HUES48 (cell line): ENCODE data around the gene RPTOR.

ENCODE experiments used
- H3K27ac ChIP-seq: one replicate; pipeline ENCODE4 v1.7.0; 2013; ENCODE audit warnings: low read depth, low read length, inconsistent platforms
- H3K27me3 ChIP-seq: 2 replicates; pipeline ENCODE4 v1.6.1; 2013; ENCODE audit warnings: mild to moderate bottlenecking, low read length; ENCODE audit not compliant: control insufficient read depth, insufficient read depth
- H3K36me3 ChIP-seq: 2 replicates; pipeline ENCODE4 v1.6.1; 2013; ENCODE audit warnings: low read length; ENCODE audit not compliant: control insufficient read depth, insufficient read depth
- H3K4me1 ChIP-seq: 2 replicates; pipeline ENCODE4 v1.6.1; 2013; ENCODE audit warnings: mild to moderate bottlenecking, low read length; ENCODE audit not compliant: control insufficient read depth, insufficient read depth
- H3K4me3 ChIP-seq: 2 replicates; pipeline ENCODE4 v1.5.1; 2013; ENCODE audit warnings: mild to moderate bottlenecking, low read depth, low read length
- H3K9ac ChIP-seq: 2 replicates; pipeline ENCODE4 v1.6.1; 2013; ENCODE audit warnings: mild to moderate bottlenecking, low read depth, low read length, moderate library complexity
- H3K9me3 ChIP-seq: 2 replicates; pipeline ENCODE4 v1.6.1; 2013; ENCODE audit warnings: low read length; ENCODE audit not compliant: control insufficient read depth, insufficient read depth

RPTOR gene, protein sequence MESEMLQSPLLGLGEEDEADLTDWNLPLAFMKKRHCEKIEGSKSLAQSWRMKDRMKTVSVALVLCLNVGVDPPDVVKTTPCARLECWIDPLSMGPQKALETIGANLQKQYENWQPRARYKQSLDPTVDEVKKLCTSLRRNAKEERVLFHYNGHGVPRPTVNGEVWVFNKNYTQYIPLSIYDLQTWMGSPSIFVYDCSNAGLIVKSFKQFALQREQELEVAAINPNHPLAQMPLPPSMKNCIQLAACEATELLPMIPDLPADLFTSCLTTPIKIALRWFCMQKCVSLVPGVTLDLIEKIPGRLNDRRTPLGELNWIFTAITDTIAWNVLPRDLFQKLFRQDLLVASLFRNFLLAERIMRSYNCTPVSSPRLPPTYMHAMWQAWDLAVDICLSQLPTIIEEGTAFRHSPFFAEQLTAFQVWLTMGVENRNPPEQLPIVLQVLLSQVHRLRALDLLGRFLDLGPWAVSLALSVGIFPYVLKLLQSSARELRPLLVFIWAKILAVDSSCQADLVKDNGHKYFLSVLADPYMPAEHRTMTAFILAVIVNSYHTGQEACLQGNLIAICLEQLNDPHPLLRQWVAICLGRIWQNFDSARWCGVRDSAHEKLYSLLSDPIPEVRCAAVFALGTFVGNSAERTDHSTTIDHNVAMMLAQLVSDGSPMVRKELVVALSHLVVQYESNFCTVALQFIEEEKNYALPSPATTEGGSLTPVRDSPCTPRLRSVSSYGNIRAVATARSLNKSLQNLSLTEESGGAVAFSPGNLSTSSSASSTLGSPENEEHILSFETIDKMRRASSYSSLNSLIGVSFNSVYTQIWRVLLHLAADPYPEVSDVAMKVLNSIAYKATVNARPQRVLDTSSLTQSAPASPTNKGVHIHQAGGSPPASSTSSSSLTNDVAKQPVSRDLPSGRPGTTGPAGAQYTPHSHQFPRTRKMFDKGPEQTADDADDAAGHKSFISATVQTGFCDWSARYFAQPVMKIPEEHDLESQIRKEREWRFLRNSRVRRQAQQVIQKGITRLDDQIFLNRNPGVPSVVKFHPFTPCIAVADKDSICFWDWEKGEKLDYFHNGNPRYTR (N-terminal part only)

DNA sequence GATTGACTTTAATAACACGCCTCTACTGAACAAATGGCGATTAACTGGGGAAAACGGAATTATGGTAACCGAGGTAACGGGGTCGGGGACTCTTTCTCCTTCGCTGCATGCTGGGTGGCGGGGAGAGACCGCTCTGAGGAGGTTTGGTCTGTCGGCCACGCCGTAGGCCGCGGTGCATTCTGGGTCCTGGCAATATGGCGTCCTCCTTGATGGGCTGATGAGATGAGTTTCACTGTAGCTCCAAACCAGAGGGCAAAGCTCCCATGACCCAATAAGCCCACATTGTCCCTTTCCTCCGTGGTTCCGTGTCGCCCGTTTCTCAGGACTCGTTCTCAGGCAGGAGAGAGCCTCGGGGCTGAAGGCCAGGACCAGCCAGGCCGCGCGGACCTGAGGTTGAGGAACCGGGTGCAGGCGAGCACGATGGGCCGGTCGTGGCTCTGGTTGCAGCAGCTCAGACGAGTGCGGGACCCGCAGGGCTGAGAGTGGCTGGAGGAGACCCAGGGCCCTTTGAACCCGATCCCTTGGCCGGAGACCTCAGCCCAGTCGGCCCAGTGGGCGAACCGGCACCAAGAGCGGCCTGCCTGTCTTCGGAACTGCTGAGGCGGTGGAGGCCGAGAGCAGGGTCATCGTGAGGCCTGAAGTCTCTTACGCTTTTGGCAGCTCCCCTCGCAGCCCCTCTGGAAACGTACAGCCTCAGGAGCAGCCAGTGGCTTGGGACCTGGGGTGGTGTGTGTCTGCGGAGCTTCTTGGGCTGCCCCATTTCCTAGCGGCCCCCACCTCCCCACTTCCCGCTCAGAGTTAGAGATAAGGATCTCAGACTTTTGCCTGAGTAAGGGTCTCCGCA is at the start of gene RPTOR:
RPTOR (plus strand) TSS at position 184 of the 844 bp plus-strand sequence. CDS start 792 bp downstream, outside the sequence.
- Histone ChIP-seq H3K27ac (peak within 1 kb of the TSS; percentile 84), H3K4me3 (peak within 1 kb of the TSS; percentile 99), H3K9me3 (no peaks in the 10 kb centered on the region), H3K9ac (peak within 1 kb of the TSS; percentile 96), H3K27me3 (peaks cover 7% of the 10 kb centered on the region), H3K4me1 (peaks cover 6% of the 10 kb centered on the region; the same call in 1 of the 2 replicates), H3K36me3 (no peaks in the 10 kb centered on the region)

DNA sequence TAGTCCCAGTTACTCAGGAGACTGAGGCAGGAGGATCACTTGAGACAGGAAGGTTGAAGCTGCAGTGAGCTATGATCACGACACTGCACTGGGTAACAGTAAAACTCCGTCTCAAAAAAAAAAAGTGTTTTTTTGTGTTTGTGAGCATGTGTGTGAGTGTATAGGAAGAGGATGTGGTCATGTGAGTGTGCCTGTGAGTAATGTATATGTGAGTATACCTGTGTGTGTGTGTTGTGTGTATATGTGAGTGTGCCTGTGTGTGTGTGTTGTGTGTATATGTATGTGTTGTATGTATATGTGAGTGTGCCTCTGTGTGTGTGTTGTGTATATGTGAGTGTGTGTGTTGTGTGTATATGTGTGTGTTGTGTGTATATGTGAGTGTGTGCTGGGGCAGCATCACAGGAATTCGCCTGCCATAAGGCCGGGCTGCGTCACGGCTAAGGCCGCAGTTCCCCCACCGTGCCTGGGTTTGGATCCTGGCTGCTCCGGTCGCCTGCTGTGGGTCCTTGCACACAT is 46.9 kb upstream of the RPTOR start:
- H3K9me3 ChIP-seq: no peaks in the 10 kb centered on the region
- H3K4me1 ChIP-seq: no peaks in the 10 kb centered on the region
- no peak overlapping the region for H3K27ac ChIP-seq
- no peaks in the 10 kb centered on the region for H3K36me3 ChIP-seq
- H3K9ac ChIP-seq: no peak overlapping the region
- H3K27me3 ChIP-seq: 0 out of 2 replicates have a peak, but pooled peaks cover 3% of the 10 kb centered on the region
- H3K4me3 ChIP-seq: no peak overlapping the region

DNA sequence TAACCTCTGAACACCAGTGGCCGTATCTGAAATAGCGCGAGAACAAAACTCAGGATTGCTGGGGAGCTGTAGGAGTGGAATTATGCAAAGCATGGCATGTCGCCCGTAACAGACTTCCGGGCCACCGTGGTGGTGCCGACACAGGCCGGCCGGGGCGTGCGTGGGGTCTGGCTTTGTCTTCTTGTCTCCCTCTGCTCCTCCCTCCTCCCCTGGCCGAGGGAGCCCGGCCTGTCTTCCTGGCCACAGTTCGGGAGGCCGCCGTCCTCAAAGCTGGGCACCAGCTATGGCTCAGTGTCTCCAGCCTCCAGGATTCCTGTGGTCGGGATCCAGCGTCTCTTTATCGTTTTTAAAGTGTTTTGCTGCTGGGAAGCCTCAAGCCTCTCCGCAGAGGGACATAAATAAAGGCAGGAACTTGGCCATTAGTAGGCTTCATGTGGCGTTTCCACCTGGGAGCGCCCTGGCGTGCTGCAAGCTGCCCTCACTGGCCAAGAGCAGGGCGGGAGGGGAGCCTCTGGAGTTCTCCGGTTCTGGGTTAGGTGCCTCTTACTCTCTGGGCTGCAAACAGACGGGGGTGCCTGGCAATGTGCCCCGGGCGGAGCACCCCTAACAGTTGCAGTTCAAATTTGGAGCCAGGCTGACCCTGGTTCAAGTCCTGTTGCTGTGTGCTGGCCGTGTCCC is 46.3 kb upstream of the RPTOR start:
- H3K9me3 ChIP-seq: no peaks in the 10 kb centered on the region
- no peak overlapping the region for H3K27ac ChIP-seq
- H3K36me3 ChIP-seq: no peaks in the 10 kb centered on the region
- H3K27me3 ChIP-seq: 0 out of 2 replicates have a peak, but pooled peaks cover 3% of the 10 kb centered on the region
- H3K4me3 ChIP-seq: no peak overlapping the region
- no peaks in the 10 kb centered on the region for H3K4me1 ChIP-seq
- H3K9ac ChIP-seq: no peak overlapping the region

- Histone ChIP-seq H3K9me3 (no peaks in the 10 kb centered on the region), H3K4me3 (no peak overlapping the region), H3K9ac (no peak overlapping the region), H3K27me3 (0 out of 2 replicates have a peak, but pooled peaks cover 3% of the 10 kb centered on the region), H3K4me1 (no peaks in the 10 kb centered on the region), H3K36me3 (no peaks in the 10 kb centered on the region), H3K27ac (no peak overlapping the region)
These were observed 45.7 kb upstream of the RPTOR start for GRCh38 chr17:80498920-80499410.

DNA sequence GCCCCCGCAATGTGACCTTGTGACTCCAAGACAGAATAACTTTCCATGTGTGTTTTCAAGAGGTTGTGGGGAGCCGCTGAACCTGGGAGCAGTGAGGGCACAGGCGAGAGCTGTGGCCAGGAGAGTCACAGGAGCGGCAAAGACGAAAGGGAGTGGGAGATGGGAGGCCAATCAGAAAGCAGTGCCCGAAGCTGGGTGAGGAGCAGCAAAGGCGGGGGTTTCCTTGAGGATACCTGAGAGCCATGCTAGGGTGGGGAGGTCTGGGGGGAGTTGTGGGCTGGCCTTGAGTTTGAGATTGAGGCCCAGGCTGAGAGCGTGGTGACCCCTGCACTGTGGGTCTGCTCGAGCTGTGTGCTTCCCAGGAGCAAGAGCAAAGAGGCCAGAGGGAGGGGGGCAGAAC is 45.1 kb upstream of the RPTOR start:
- 0 out of 2 replicates have a peak, but pooled peaks cover 5% of the 10 kb centered on the region for H3K27me3 ChIP-seq
- no peak overlapping the region for H3K4me3 ChIP-seq

DNA sequence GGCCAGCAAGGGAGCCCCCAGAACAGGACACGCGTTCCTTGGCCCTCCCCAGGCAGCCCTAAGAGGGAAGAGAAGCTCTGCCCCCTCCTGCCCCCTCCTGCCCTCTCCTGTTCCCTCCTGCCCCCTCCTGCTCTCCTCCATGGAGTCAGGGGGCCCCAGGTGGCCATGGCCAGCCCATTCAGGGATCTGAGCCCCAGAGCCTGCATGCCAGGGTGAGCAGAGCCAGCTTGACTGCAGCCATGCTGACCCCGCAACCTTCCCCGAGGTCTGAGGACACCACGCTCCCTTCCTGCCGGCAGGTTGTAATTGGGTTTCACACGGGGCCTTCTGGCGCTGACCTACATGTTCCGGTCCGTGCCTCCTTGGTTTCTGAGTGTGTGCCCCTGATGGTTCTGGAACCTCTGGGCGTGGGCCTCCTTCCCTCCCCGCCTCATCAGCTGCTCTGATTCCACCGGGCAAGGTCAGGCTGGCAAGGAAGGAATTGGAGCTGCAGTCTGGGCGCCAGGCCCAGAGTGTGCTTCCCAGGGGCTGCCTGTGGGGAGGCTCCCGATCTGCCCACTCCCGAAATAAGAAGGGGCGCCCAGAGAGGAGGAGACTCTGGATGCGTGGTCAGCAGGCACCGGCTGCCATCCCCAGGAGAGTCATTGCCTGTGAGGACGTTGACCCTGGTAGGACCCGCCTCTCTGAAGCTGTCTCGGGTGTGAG is 44.5 kb upstream of the RPTOR start:
- no peak overlapping the region for H3K9ac ChIP-seq
- no peaks in the 10 kb centered on the region for H3K36me3 ChIP-seq
- no peaks in the 10 kb centered on the region for H3K4me1 ChIP-seq
- no peak overlapping the region for H3K27ac ChIP-seq
- peaks cover 10% of the 10 kb centered on the region; the same call in 1 of the 2 replicates for H3K27me3 ChIP-seq
- H3K4me3 ChIP-seq: no peak overlapping the region
- no peaks in the 10 kb centered on the region for H3K9me3 ChIP-seq

More for the DNA sequence above, 45.1 kb upstream of the RPTOR start:
- no peak overlapping the region for H3K9ac ChIP-seq
- no peak overlapping the region for H3K27ac ChIP-seq
- H3K36me3 ChIP-seq: no peaks in the 10 kb centered on the region
- no peaks in the 10 kb centered on the region for H3K4me1 ChIP-seq
- no peaks in the 10 kb centered on the region for H3K9me3 ChIP-seq

- Histone ChIP-seq H3K4me1 (no peaks in the 10 kb centered on the region), H3K9me3 (no peaks in the 10 kb centered on the region), H3K9ac (no peak overlapping the region), H3K4me3 (no peak overlapping the region), H3K36me3 (no peaks in the 10 kb centered on the region), H3K27me3 (peaks cover 11% of the 10 kb centered on the region; the same call in 1 of the 2 replicates), H3K27ac (no peak overlapping the region)
These were observed 42.7 kb upstream of the RPTOR start for GRCh38 chr17:80501741-80502577.

DNA sequence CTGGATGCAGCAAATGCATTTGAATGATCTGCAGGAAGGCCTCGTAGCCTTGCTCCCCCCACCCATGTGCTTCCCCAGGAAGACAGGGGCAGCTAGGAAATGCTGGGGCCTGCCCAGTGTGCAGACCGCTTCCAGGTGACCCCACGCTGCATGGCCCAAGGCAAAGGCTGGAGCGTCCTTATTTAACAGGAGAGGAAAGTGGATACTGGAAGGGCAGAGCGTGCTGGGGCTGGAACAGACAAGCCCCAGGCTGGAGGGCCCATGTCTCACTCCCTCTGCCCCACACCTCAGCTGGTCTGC is 42.1 kb upstream of the RPTOR start:
- Histone ChIP-seq H3K4me3 (no peak overlapping the region), H3K4me1 (no peaks in the 10 kb centered on the region), H3K27ac (no peak overlapping the region), H3K9ac (no peak overlapping the region), H3K27me3 (peaks cover 10% of the 10 kb centered on the region; the same call in 1 of the 2 replicates), H3K36me3 (no peaks in the 10 kb centered on the region), H3K9me3 (no peaks in the 10 kb centered on the region)

GRCh38 chr17:80503031-80503430 is 41.6 kb upstream of the RPTOR start:
- no peak overlapping the region for H3K27ac ChIP-seq
- H3K27me3 ChIP-seq: peaks cover 10% of the 10 kb centered on the region; the same call in 1 of the 2 replicates
- no peak overlapping the region for H3K4me3 ChIP-seq
- H3K9me3 ChIP-seq: no peaks in the 10 kb centered on the region
- H3K9ac ChIP-seq: no peak overlapping the region
- H3K36me3 ChIP-seq: no peaks in the 10 kb centered on the region
- no peaks in the 10 kb centered on the region for H3K4me1 ChIP-seq
